Chondrocyte (in vitro differentiated cells): ENCODE data around the gene TFEB. TPM values are rescaled to one million over a fixed set of nuclear protein-coding genes. Genes with fewer than 3 reads are reported as not detected.

Experiments
- DNase-seq: peaks from one replicate; pipeline ENCODE4 v3.0.0; 2021; ENCODE audit warnings: mixed read lengths, low spot score
- H3K27ac Mint-ChIP-seq: one replicate; pipeline ENCODE4 v1.8.0; 2021; ENCODE audit warnings: mild to moderate bottlenecking, moderate library complexity, mixed read lengths; ENCODE audit not compliant: unreplicated experiment
- H3K27me3 Mint-ChIP-seq: 2 replicates; pipeline ENCODE4 v1.8.0; 2021; ENCODE audit warnings: low read depth, mixed read lengths
- H3K36me3 Mint-ChIP-seq: 2 replicates; pipeline ENCODE4 v1.8.0; 2021; ENCODE audit warnings: low read depth, mixed read lengths
- H3K4me1 Mint-ChIP-seq: 2 replicates; pipeline ENCODE4 v1.8.0; 2021; ENCODE audit warnings: low read depth, mild to moderate bottlenecking, mixed read lengths
- H3K4me3 Mint-ChIP-seq: one replicate; pipeline ENCODE4 v1.8.0; 2021; ENCODE audit warnings: mild to moderate bottlenecking, moderate library complexity, mixed read lengths; ENCODE audit not compliant: unreplicated experiment
- H3K9me3 Mint-ChIP-seq: 2 replicates; pipeline ENCODE4 v1.8.0; 2021; ENCODE audit warnings: low read depth, mixed read lengths
- total RNA-seq: library from RNA; stranded (reverse); gene quantifications from 3 replicates; pipeline ENCODE4 v1.2.1, GENCODE V29; 2021
- TF ChIP-seq, protein P1 (sequence below): fragments of 200-600 bp; sonication (generic); IDR thresholded peaks from 2 replicates; pipeline ENCODE4 v1.5.0; 2021; ENCODE audit warnings: antibody characterized with exemption, mild to moderate bottlenecking, moderate library complexity

TFEB gene
- total RNA-seq, 1 donor from 2014 or later = 11.6 TPM

DNA sequence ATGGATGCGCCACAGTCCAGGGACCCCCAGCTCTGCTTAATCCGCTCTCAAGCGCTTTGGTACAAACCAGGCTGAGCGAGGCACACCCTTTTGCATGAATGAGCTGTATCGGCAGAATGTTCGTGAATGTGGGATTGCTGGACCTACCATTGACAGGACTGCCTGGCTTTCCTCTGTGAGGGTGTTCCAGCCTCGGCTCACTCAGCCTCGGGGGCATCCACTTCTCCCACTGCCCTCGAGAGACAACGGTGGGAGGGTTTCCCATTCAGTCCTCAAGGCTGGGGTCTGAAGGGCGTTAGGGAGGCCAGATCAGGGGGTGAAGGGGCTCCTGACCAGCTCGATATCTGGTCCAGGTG lies 79.8 kb downstream of the TFEB start:
- Mint-ChIP-seq H3K4me3 (no peak overlapping the region), H3K27me3 (no peaks in the 10 kb centered on the region), H3K4me1 (peaks cover 48% of the 10 kb centered on the region), H3K27ac (peak overlapping the region; percentile 78), H3K36me3 (peaks cover 17% of the 10 kb centered on the region), H3K9me3 (no peaks in the 10 kb centered on the region)
- TF ChIP-seq, protein P1, sequence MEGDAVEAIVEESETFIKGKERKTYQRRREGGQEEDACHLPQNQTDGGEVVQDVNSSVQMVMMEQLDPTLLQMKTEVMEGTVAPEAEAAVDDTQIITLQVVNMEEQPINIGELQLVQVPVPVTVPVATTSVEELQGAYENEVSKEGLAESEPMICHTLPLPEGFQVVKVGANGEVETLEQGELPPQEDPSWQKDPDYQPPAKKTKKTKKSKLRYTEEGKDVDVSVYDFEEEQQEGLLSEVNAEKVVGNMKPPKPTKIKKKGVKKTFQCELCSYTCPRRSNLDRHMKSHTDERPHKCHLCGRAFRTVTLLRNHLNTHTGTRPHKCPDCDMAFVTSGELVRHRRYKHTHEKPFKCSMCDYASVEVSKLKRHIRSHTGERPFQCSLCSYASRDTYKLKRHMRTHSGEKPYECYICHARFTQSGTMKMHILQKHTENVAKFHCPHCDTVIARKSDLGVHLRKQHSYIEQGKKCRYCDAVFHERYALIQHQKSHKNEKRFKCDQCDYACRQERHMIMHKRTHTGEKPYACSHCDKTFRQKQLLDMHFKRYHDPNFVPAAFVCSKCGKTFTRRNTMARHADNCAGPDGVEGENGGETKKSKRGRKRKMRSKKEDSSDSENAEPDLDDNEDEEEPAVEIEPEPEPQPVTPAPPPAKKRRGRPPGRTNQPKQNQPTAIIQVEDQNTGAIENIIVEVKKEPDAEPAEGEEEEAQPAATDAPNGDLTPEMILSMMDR = no peak
- DNase-seq = peak; percentile 56

DNA sequence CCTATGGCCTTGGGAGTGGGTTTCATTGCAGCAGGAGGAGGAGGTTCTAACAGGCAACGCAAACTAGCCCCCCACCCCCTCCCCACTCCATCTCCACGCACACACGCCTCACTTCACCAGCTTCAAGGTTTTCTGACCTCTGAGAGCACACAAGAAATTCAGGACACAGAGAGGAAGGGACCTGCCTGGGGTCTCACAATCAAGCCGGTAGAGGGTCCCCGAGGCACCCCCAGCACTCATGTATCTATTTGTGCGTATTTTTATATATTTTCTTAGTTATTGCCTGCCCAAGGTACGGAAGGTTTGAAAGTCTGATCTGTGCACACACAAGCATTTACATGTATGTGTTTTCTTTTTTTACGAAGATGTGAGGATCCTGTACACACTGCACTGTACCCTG lies 80.2 kb downstream of the TFEB start:
- TF ChIP-seq, protein P1 = no peak
- Mint-ChIP-seq H3K36me3 (peaks cover 19% of the 10 kb centered on the region), H3K27me3 (no peaks in the 10 kb centered on the region), H3K27ac (peak overlapping the region; percentile 64), H3K4me3 (no peak overlapping the region), H3K9me3 (no peaks in the 10 kb centered on the region), H3K4me1 (peaks cover 48% of the 10 kb centered on the region)
- peak; percentile 12 for DNase-seq

DNA sequence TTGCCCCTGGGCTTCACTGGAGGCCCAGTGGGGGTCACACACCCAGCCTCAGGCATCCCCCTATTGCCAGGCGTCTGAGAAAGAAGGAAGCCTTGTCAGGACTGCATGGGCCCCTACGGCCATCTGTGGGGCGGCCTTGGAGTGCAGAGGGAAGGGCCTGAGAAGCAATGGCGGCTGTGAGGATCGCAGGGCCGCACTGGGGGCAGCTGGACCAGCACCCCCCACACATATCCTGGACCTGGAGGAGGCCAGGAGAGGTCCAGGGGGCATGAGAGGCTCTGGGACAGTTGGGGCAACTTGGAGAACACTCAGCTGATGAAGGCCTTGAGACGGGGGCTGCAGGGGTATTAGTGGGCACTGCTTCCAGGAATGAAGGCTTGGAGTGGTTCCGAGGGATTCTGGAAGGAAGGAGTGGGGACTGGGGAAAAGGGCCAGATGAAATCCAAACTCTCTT lies 80.7 kb downstream of the TFEB start:
- Mint-ChIP-seq H3K4me1 (peaks cover 48% of the 10 kb centered on the region), H3K36me3 (peaks cover 20% of the 10 kb centered on the region), H3K27me3 (no peaks in the 10 kb centered on the region), H3K4me3 (no peak overlapping the region), H3K9me3 (no peaks in the 10 kb centered on the region), H3K27ac (no peak overlapping the region)
- peak; percentile 75 for DNase-seq
- TF ChIP-seq, protein P1 = no peak

DNA sequence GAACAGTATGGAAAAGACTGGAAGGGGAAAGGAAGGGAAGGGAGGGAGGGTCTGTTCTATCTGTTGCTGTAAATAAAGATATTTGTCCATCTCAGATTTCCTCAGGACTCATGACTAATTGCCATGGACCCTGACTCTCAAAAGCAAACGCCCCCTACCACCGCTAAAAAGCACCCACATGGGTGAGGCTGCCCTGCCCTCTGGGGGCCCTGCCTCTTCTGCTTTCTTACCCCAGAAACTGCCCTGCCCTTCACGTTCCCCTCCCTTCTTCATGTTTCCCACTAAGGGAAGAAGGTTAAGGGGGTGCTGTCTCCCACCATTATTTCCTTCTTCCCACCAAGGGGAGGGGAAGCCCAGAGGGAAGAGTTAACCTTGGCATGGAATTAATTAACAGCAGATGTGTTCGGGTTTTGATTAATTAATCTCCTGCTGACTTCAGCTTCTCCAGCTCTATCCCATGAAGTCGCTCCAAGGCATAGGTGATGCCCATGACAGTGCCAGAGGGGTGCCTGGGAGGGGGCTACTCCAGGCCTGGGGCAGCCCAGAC lies 81.2 kb downstream of the TFEB start:
- TF ChIP-seq, protein P1 = no peak
- peak; percentile 53 for DNase-seq
- no peak overlapping the region for H3K4me3 Mint-ChIP-seq
- H3K27ac Mint-ChIP-seq = no peak overlapping the region
- H3K27me3 Mint-ChIP-seq = no peaks in the 10 kb centered on the region
- H3K9me3 Mint-ChIP-seq = no peaks in the 10 kb centered on the region
- peaks cover 52% of the 10 kb centered on the region for H3K4me1 Mint-ChIP-seq
- H3K36me3 Mint-ChIP-seq = peaks cover 25% of the 10 kb centered on the region

DNA sequence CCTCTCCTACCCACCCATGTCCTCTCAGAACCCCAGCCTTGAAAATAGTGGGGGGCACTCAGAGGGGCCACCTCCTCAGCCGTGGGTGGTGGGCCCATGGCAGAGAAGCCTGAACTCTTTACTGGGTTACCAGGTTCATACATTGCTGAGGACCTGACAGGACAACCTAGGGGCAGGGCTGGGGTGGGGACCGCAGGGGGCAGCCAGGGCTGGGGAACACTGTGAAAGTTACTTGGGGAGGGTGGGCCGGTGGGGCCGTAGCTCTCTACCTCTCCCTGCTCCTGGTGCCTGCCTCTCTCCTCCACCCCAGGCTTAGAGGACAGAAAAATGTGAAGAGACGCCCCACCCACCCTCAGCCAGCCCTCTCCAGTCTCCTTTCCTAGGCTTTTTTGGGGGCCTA lies 81.7 kb downstream of the TFEB start:
- Mint-ChIP-seq H3K36me3 (peaks cover 25% of the 10 kb centered on the region), H3K9me3 (no peaks in the 10 kb centered on the region), H3K27ac (no peak overlapping the region), H3K4me3 (no peak overlapping the region), H3K4me1 (peaks cover 52% of the 10 kb centered on the region), H3K27me3 (no peaks in the 10 kb centered on the region)
- TF ChIP-seq, protein P1 = no peak
- peak; percentile 53 for DNase-seq
